HUES6 (cell line): ENCODE measurements around the gene CDC42EP4.

Experiments
- H3K27ac ChIP-seq: 2 replicates; pipeline ENCODE4 v1.7.0; 2013; ENCODE audit warnings: low read depth, mild to moderate bottlenecking, low read length, inconsistent platforms
- H3K27me3 ChIP-seq: 2 replicates; pipeline ENCODE4 v1.6.1; 2013; ENCODE audit warnings: low read length; ENCODE audit not compliant: control insufficient read depth, insufficient read depth
- H3K36me3 ChIP-seq: 2 replicates; pipeline ENCODE4 v1.6.1; 2013; ENCODE audit warnings: low read length; ENCODE audit not compliant: control insufficient read depth, insufficient read depth
- H3K4me1 ChIP-seq: 2 replicates; pipeline ENCODE4 v1.6.1; 2013; ENCODE audit warnings: low read length; ENCODE audit not compliant: control insufficient read depth, insufficient read depth
- H3K4me3 ChIP-seq: 2 replicates; pipeline ENCODE4 v1.5.1; 2013; ENCODE audit warnings: low read depth, low read length
- H3K9ac ChIP-seq: one replicate; pipeline ENCODE4 v1.6.1; 2013; ENCODE audit warnings: mild to moderate bottlenecking, low read length
- H3K9me3 ChIP-seq: 2 replicates; pipeline ENCODE4 v1.6.1; 2013; ENCODE audit warnings: low read depth, low read length; ENCODE audit not compliant: control insufficient read depth, insufficient read depth

Gene CDC42EP4

GRCh38 chr17:73247726-73248125, 64.1 kb downstream of the CDC42EP4 start:
- no peak overlapping the region for H3K27ac ChIP-seq
- no peak overlapping the region for H3K9ac ChIP-seq
- peaks cover 40% of the 10 kb centered on the region for H3K36me3 ChIP-seq

GRCh38 chr17:73240561-73240960, 71.2 kb downstream of the CDC42EP4 start:
- no peak overlapping the region for H3K4me3 ChIP-seq
- no peak overlapping the region for H3K27ac ChIP-seq
- peaks cover 69% of the 10 kb centered on the region for H3K36me3 ChIP-seq
- H3K27me3 ChIP-seq, result no peaks in the 10 kb centered on the region
- no peaks in the 10 kb centered on the region for H3K9me3 ChIP-seq
- no peaks in the 10 kb centered on the region for H3K4me1 ChIP-seq
- no peak overlapping the region for H3K9ac ChIP-seq

More at GRCh38 chr17:73247726-73248125, 64.1 kb downstream of the CDC42EP4 start:
- Histone ChIP-seq H3K4me3 (no peak overlapping the region), H3K9me3 (no peaks in the 10 kb centered on the region), H3K27me3 (no peaks in the 10 kb centered on the region), H3K4me1 (no peaks in the 10 kb centered on the region)

GRCh38 chr17:73237714-73238113, 74.1 kb downstream of the CDC42EP4 start:
- Histone ChIP-seq H3K36me3 (peaks cover 61% of the 10 kb centered on the region), H3K9me3 (no peaks in the 10 kb centered on the region), H3K4me1 (peaks cover 5% of the 10 kb centered on the region; the same call in 1 of the 2 replicates), H3K27ac (no peak overlapping the region), H3K4me3 (no peak overlapping the region), H3K27me3 (no peaks in the 10 kb centered on the region), H3K9ac (no peak overlapping the region)

GRCh38 chr17:73234736-73235135, 77.1 kb downstream of the CDC42EP4 start:
- H3K4me1 ChIP-seq, result peaks cover 5% of the 10 kb centered on the region; the same call in 1 of the 2 replicates
- no peak overlapping the region for H3K4me3 ChIP-seq
- H3K27ac ChIP-seq, result no peak overlapping the region
- H3K9ac ChIP-seq, result no peak overlapping the region
- peaks cover 45% of the 10 kb centered on the region for H3K36me3 ChIP-seq
- no peaks in the 10 kb centered on the region for H3K27me3 ChIP-seq
- no peaks in the 10 kb centered on the region for H3K9me3 ChIP-seq
